Upper lobe of right lung (tissue), 1 donor: ENCODE results near the gene PSPN. TPM values are rescaled to one million over a fixed set of nuclear protein-coding genes. Genes with fewer than 3 reads are reported as not detected.
A peak's percentile ranks its signal among the peaks of the same experiment; 100 is the strongest.

ENCODE experiments used
- ATAC-seq: fragments of 200-7000 bp; cut with Tn5 transposase; one replicate; pipeline ENCODE4 v1.9.1; 2020; ENCODE audit warnings: mild to moderate bottlenecking, moderate library complexity
- DNase-seq: peaks from one replicate; pipeline ENCODE4 v3.0.0-alpha.2; 2020
- H3K27ac ChIP-seq: fragments of 200-600 bp; one replicate; pipeline ENCODE4 v1.8.0; 2022
- H3K27me3 ChIP-seq: fragments of 200-600 bp; one replicate; pipeline ENCODE4 v1.8.0; 2022; ENCODE audit warnings: mild to moderate bottlenecking
- H3K36me3 ChIP-seq: fragments of 200-600 bp; one replicate; pipeline ENCODE4 v1.8.0; 2022
- H3K4me1 ChIP-seq: fragments of 200-600 bp; one replicate; pipeline ENCODE4 v1.8.0; 2022
- H3K4me3 ChIP-seq: fragments of 200-600 bp; one replicate; pipeline ENCODE4 v1.8.0; 2022; ENCODE audit warnings: mild to moderate bottlenecking
- H3K9me3 ChIP-seq: fragments of 200-600 bp; one replicate; pipeline ENCODE4 v1.8.0; 2022
- CTCF ChIP-seq: fragments of 200-600 bp; IDR thresholded peaks from one replicate; pipeline ENCODE4 v1.8.0; 2022; ENCODE audit warnings: antibody characterized with exemption
- intact Hi-C: fragments of 100-400 bp; cut with DNase I; formaldehyde crosslinking; loops from one replicate; pipeline ENCODE4 v1.11.0; 2022
- total RNA-seq: library from RNA; stranded (reverse); fragmentation: NEBNext Ultra II Directional; extraction: Animal tissue kit (Norgen Biotek cat#: 25700); gene quantifications from one replicate; pipeline ENCODE4 v1.2.1, GENCODE V29; 2021
- donor health status: DM: no; HTN: yes; CAD: no; lungs with severe emphysema.

The PSPN gene
- total RNA-seq, 1 donor from 2014 or later: 1.7 TPM

DNA sequence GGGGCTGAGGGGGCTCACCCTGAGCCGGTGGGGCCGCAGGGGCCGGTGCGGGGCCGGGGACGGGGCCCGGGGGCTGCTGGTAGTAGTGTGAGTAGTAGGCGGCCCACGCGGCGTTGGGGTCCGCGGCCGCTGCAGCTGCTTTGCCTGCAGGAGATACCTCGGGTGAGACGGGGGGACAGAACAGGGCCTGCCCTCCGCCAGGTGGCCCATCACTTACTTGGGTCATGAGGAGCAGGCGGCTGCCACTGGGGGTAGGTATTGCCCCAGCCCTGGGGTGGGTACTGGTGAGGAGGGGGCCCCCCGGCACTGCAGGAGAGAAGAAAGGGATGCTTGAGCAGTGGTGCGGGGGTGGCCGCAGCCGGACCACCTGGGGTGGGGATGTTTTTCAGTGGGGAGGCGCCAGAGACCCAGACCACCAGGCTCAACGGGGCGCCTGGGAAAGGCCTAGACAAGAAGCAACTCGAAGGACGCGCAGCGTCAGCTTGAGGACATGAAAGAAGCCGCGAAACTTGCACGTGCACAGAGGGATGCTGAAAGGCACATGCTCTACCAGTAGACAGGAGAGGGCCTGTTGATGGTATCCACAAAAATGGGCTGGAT lies 40.0 kb upstream of the PSPN start:
- Histone ChIP-seq H3K36me3 (peaks cover 68% of the 10 kb centered on the region), H3K9me3 (no peaks in the 10 kb centered on the region), H3K4me3 (no peak overlapping the region), H3K27me3 (no peaks in the 10 kb centered on the region), H3K27ac (no peak overlapping the region), H3K4me1 (peaks cover 3% of the 10 kb centered on the region)
- intact Hi-C loops: no loop called here
- DNase-seq (no peak), ATAC-seq (no peak)
- TF ChIP-seq CTCF: no peak

GRCh38 chr19:6414793-6415590 lies 39.3 kb upstream of the PSPN start:
- no peaks in the 10 kb centered on the region for H3K9me3 ChIP-seq
- H3K27me3 ChIP-seq: no peaks in the 10 kb centered on the region
- no peak overlapping the region for H3K27ac ChIP-seq
- DNase-seq (no peak), ATAC-seq (no peak)
- no peak for TF ChIP-seq CTCF
- H3K4me1 ChIP-seq: peaks cover 3% of the 10 kb centered on the region
- no peak overlapping the region for H3K4me3 ChIP-seq
- intact Hi-C loops: no loop called here
- H3K36me3 ChIP-seq: peaks cover 61% of the 10 kb centered on the region

DNA sequence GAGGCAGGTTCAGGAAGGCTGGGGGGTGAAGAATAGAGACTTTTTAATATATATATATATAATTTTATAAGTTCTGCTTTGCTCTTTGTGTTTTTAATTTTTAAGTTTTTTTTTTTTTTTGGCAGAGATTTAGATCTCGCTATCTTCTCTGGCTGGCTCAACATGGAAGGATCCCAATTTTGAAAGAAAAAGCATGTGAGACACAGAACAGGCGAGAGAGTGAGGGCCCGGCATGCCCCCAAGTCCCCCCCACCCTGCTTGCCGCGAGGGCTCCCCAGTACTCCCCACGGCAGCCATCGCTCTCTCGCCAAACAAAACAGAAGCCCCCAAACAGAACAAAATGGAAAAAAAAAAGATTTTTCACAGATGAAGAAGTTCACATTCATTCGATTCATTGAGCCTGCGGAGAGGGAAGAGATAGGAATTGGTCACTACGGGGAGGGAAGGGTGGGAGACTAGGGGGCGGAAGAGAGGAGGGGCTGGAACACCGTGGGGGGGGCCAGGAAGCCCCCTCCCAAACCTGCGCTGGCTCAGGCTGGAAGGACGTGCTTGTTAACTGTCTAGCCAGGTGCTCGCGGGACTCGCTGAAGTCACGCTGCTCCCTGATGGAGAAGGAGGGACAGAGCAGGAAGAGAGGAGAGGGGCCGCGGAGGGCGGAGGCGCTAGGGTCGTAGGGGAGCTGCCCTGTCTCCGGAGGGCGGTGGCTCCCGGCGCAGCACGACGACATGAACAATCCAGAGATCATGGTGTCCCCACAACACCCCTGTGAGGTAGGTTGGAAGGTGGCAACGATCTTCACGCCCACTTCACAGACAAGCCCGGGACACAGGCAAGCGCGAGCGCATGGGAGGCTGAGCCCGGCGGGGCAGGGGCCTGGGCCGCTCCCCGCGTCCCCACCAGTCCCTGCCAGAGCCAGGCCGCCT lies 38.2 kb upstream of the PSPN start:
- DNase-seq (no peak), ATAC-seq (no peak)
- Histone ChIP-seq H3K4me3 (no peak overlapping the region), H3K27me3 (no peaks in the 10 kb centered on the region), H3K9me3 (no peaks in the 10 kb centered on the region), H3K36me3 (peaks cover 51% of the 10 kb centered on the region), H3K4me1 (peaks cover 3% of the 10 kb centered on the region), H3K27ac (no peak overlapping the region)
- intact Hi-C loops: no loop called here
- TF ChIP-seq CTCF: no peak

DNA sequence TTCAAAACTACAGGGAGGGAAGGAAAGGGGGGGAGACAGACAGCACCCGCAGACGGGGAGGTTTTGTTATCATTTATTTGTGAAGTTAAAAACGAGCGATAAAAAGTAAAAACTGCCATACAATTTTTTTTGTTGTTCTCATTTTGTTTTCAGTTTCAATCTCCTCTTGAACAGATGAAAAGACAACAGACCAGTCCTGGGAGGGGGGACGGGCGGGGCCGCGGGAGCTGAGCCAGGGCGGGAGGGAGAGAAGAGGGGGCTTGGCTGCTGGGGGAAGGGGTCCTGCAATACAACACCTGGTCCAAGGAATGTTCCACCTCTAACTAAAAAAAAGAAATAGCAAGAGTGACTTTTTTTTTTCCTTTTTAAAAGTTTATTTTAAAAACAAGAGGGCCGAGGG lies 37.6 kb upstream of the PSPN start:
- Histone ChIP-seq H3K4me3 (no peak overlapping the region), H3K27ac (no peak overlapping the region), H3K4me1 (peaks cover 3% of the 10 kb centered on the region), H3K9me3 (no peaks in the 10 kb centered on the region), H3K27me3 (no peaks in the 10 kb centered on the region), H3K36me3 (peaks cover 44% of the 10 kb centered on the region)
- DNase-seq: no peak
- intact Hi-C loops: no loop called here
- no peak for ATAC-seq
- no peak for TF ChIP-seq CTCF

GRCh38 chr19:6412447-6413091 lies 36.8 kb upstream of the PSPN start:
- peak; percentile 66 for DNase-seq
- peaks cover 3% of the 10 kb centered on the region for H3K4me1 ChIP-seq
- peak overlapping the region; percentile 36 for H3K27ac ChIP-seq
- no peaks in the 10 kb centered on the region for H3K27me3 ChIP-seq
- intact Hi-C loops: no loop called here
- no peak overlapping the region for H3K4me3 ChIP-seq
- TF ChIP-seq CTCF: peak; percentile 61
- peak; percentile 75 for ATAC-seq
- no peaks in the 10 kb centered on the region for H3K9me3 ChIP-seq
- peaks cover 37% of the 10 kb centered on the region for H3K36me3 ChIP-seq
